GM18502 (cell line): ENCODE data around the gene AOPEP.

Source experiments
- ATAC-seq: cut with Tn5 transposase; IDR thresholded peaks from one replicate; pipeline ENCODE4 v1.9.1; 2021; ENCODE audit warnings: mild to moderate bottlenecking; ENCODE audit not compliant: unreplicated experiment, poor library complexity

The AOPEP gene

DNA sequence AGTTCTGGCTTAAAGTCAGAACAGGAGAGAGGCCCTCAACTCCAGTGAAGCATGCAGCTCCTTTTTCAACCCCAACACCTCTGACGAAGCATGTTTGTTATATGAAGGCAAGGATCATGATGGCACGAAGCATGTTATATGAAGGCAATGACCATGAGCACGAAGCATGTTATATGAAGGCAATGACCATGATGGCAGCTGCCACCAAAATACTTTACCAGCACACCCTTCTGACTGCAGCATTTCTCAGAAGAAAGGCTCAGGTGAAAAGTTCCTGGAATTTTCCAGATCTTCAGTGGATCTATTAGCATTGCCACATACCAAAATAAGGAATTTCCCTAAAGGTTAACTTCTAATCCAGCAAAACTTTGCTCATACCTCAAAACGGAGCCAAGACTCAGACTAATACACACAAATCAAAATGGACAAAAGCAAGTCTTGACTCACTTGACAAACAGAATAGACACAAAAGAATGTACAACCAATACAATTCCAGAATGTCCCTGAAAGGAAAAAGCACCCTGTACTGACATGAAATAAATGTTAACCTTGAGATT lies 373.6 kb downstream of the AOPEP start:
- no peak for ATAC-seq

DNA sequence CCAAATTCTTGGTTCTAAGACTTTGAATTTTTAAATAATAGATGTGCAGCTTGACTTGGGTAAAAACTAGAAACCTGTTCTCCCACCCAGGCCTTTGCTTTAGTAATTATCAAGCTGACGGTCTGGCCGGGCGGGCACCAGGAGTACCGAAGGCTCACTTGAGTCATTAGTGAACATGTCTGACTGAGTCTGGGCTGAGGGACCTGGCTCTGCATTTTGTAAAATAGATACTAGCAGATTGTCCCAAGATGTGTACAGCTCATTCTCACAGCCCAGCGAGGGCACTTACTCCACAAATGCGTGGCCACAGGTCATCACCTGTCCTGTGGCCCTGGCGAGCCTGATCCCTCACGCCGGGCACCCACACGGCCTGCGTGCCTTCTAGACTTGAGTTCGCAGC lies 374.8 kb downstream of the AOPEP start:
- no peak for ATAC-seq

DNA sequence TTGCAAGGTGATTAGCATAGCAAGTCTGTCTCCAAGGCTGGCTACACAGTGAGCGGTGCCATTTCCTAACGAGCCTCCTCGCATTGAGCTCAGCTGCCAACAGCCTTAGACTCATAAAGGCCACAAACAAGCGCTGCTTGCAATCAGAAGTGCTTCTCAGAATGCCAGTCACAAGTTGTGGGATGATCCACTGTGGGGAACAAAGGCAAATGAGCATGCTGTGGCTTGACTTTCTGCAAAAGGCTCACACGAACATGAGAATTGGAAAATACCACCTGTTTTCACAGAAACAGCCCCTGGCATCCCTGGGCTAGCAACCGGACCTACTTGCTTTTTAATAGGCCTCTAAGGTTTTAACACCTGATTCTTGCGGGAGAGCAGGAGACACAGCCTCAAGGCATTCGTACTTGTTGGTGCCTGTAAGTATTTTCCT lies 375.5 kb downstream of the AOPEP start:
- ATAC-seq = no peak

DNA sequence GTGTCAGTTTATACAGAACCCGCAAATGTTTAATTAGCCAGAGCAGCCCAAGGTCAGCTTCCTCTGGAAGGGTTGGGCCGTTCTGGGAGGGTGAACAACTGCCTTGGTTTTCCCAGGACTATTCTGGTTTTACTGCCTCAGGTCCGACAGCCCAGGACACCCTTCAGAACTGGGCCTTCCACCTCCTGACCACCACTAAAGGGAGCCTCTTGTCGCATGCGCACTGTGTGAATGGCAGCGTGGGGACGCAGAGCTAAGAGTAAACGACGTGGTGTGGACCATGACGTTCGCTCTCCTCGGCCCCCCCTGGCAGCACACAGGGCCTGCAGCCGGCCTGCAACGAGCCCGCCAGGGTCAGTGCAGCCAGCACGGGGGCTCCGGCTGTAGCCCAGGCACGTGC lies 376.1 kb downstream of the AOPEP start:
- no peak for ATAC-seq

DNA sequence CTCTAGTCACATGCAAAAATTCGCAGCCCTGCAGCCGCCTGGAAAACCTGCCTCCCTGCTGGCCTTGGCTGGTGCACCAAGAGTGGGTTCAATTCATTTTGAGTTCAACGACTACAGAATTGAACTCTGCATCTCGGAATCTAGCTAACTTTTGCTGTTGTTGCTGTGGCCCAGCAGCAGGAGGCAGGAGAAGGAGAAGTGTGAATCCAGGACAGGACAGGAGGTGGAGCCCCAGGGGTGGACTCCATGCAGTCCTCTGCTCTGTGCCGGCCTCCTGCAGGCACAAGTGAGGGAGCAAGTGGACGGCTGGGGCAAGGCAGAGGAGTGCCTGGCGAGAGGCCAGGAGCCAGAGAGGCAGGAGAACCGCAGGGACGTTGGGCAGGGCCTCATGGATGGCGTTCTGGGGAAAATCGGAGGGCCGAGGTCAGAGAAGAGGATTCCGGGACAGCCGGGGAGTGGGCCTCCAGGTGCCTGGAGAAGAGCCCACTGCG lies 376.8 kb downstream of the AOPEP start:
- ATAC-seq = no peak

DNA sequence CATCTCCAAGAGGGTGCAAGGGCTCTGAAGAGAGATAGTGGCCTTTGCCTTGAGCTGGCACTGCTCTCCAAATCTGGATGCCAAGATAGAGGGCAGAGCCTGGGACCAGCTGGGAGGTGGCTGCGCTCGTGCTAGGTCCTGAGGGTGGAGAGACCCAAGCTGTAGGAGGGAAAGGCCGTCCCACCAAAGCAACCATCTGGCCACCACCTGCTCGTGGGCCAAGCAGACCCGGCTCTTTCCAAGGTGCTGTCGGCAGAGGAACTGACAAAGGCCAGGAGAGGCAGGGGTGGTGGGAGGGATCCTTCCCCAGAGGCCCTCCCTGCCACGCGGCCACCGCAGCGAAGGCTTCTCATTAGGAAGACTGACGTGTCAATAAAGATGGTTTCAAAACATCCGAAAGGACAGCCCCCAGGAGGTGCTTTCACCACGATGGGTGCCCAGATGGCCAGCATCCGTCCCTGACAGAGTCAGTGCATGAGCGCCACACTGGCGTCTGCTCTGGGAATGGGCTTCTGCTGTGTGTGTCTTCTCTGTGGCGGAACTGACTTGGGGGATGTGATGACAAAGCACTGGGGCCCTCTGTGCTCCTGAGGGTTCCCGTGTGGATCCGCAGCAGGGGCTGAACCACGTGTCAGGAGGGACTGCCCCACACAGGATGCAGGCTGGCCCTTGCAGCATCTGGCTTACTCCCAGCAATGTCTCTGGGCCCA lies 377.5 kb downstream of the AOPEP start:
- no peak for ATAC-seq

DNA sequence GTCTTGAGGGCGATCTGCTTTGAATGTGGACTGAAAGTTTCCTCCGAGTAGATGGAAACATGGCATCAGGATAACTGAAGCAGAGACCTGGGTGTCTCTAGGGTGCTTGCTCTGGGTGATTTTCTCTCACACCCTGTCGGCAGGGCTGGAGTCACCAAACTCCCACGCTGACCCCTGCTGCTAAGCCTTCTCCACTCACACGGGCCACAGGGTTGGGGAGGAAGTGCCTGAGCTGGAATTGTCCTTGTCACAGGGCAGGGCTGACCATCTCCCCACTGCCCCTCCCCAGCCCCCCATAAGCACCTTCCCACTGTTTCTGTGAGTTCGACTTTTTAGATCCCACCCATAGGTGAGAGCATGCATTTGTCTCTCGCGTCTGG lies 378.1 kb downstream of the AOPEP start:
- no peak for ATAC-seq

DNA sequence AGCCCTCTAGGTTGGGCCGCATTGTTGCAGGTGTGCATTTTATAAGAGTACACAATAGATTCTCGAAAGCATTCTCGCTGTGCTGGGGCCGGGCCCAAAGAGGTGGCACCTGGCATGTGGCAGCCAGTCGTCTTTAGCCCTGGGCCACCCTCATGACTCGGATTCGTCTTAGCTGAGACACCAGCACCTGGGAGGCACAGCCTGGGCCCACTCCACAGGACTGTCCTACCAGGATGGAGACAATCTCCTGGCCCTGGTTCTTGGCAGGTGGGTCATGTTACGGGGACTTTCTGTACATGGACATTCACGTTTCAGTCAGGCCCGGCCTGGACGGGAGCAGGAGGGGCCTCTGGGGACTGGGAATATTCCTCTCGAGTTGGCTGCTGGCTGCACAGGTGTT lies 378.5 kb downstream of the AOPEP start:
- no peak for ATAC-seq

DNA sequence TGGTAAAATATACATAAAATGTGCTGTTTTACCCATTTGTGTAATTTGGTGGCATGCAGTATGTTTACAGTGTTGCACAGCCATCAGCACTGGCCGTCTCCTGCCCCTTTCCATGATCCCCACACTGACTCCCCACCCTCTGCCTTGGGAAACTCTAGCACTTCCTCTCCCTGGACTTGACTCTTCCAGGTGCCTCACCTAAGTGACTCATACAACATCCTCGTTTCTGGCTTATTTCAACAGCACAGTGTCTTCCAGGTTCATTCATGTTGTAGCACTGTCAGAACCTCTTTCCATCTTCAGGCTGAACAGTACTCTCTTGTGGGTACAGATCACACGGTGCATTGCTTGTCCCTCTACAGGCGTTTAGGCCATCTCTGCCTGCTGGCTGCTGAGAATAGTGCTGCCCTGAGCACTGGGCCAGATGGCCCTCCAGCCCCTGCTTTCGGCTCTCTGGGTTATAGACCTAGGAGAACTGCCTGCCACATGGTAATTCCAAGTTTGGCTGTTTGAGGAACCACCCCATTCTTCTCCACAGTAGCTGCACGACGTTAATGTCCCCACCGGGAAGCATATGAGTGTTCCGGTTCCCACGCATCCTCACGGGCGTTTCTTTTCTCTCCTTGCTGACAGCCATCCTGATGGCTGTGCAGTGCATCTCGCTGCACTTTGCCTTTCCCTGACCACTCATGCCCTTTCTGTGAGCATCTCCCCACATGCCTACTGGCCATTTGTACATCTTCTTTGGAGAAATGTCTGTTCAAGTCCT lies 379.2 kb downstream of the AOPEP start:
- ATAC-seq = no peak

DNA sequence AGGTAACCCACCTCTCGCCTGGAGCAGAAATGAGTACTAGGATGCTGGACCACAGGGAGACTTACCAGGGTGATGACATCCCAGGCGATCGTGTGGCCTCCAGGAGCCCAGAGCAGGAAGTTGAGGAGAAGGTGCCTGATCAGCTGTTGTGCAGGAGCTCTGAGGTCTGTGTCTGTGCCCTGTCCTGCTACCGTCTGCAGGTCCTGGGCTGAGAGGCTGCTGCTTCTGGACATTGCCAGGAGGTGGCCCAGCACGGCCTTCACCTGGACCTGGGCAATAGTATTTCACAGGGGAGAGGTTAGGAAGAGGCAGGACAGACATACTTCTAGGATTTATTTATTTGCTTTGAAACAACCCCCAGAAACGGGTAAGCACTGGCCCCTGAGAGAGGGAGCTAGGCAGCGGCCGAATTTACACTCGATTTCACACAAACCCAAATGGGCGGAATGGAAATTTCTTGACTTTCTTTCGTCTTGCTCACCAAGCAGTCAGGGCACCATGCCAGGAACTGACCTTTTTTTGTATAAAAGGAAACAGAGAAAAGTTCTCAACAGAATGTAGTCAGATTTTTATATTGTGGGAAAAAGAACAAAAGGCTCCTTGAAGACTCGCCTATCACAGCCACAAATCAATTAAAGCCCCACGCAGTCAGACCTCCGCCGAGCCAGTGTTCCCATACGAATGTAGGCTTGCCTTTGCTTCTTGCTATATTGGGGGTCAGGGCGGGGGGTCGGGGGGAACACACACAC lies 380.7 kb downstream of the AOPEP start:
- no peak for ATAC-seq

DNA sequence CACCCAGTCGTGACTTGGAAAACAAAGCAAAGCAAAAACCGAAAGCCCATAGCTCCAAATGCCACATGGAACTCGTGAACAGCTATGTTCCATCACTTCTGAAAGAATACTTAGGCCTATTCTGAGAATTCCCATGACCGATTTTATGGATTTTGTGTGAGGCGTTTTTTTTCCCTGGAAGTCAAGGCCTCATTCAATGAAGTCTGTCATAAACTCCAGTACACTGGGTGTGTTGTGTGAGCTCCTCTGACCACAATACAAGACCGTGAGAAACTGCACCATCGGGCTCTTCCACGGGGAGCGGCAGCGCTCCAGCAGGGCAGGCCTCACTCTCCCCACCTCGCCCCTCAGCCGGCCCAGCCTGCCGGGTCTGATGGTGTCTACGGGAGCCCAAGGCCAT lies 381.5 kb downstream of the AOPEP start:
- ATAC-seq = no peak

DNA sequence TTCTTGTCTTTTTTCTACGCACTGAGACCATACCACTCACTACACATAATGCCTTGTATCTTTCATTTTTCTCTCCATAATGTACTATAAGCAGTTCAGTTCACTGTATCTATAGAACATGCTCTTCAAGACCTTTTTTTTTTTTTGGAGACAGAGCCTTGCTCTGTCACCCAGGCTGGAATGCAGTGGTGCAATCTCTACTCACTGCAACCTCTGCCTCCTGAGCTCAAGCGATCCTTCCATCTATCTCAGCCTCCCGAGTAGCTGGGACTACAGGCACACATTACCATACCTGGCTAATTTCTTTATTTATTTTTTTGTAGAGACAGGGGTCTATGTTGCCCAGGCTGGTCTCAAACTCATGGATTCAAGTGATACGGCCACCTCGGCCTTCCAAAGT lies 382.3 kb downstream of the AOPEP start:
- ATAC-seq = no peak

DNA sequence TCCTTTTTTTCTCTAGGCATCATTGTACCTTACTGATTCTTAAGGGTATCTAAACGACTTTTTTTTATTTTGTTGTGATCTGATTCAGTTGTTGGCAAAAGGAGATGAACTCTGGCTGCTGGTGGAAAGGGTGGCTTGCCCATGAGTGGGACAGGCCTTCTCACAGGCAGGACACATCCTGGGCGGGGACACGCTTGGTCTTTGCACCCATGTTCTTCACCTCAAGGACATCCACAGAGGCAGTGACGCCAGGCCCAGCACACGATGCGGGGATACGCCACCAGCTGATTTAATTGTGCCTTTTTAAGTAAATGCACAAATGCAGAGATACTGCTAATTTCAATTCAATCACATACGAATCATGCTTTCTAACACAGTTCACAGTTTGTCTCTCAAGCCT lies 383.0 kb downstream of the AOPEP start:
- ATAC-seq = no peak

DNA sequence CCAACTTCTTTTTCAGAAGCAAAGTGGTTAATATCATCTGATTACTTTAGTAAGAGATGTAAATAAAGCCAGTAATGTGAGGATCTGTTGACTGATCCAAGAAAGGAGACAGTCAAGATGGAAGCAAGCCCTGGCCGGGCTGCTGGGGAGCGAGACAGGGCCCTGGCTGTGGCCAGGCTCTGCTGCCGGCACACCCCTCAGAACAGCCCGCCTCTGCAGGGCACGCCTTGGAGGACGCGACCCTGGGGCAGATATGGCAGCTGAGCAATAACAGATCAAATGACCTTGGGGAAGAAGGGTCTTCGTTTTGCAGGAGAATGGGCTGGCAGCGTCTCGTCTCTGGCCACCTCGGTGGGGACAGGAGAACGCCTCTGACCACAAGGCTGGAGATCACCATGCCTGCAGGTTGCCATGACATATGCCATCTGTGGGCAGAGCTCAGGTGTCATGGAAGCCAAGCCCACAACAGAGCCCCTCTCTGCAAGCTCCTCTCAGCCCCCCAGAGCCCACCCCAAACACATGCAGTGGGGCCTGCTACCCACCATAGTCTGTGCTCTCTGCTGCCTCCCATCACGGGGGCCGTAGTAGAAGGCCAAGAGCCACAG lies 384.5 kb downstream of the AOPEP start:
- no peak for ATAC-seq

DNA sequence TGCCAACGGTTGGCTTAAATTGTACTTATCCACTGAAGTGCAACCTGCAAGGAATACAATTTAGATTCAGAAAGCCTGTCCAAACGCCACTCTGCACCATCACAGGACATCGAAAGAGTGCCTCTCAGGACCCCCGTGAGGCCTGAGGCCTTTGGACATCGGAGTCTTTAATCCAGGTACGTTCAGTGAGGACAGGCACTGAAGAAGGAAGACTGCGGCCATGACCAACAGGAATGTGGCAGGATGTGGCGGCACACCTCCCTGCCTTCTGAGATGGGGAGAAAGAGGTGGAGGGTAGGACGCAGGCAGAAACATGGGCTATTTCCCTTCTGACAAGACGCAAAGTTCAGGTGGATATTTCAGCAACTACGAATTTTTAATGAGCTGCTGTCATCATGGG lies 385.2 kb downstream of the AOPEP start:
- no peak for ATAC-seq

DNA sequence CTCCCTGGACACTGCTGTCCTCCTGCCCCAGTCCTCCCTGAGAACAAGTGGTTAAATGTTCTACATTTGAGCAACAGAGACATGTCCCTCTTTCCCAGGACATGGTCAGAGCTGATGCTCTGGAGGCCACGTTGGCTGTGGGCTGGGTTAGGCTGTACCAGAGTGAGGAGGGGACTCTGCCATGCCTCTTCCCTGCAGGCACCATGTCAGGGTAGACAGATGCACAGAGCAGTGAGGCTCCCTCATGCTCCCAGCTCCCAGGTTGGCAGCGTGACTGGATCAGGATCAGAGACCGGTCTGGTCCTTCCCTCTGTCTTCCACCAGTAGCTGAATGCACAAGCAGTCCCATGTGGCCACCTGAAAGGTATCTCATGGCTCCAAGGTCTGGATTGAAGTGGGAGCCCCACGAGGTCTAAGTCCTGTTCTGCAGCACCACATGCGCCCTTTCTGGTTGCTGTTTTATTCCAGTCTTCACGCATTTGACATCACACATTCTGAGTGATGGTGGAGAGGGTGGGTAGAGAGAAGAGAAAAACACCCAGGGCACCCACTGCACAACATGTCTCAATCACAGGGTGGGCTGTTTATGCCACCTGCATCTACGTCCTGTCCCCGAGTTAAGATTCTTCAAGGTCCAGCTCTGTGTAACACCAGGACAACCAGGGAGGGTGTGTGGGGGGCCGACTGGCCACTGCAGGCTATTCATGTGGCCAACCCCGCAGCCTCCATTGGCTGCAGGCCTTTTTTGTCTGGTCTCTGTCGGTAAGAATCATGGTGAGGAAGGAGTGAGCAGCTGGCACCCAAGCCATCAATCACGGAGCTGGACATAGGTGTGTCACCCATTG lies 386.2 kb downstream of the AOPEP start:
- ATAC-seq = no peak

DNA sequence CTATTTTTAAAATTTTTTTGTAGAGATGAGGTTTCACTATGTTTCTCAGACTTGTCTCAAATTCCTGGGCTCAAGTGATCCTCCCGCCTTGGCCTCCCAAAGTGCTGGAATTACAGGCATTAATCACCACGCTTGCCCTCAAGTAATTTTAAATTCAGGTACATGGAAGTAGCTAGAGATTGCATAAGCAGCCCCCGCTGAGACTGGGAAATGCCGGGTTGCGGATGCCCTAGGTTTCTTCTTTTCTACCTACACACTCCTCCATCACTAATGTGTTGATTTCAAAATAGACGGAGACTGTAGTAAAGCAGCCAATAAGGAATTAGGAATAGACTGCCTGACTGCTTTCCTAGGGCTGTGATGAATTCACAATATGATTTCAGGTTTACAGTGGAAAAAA lies 388.6 kb downstream of the AOPEP start:
- ATAC-seq = no peak

DNA sequence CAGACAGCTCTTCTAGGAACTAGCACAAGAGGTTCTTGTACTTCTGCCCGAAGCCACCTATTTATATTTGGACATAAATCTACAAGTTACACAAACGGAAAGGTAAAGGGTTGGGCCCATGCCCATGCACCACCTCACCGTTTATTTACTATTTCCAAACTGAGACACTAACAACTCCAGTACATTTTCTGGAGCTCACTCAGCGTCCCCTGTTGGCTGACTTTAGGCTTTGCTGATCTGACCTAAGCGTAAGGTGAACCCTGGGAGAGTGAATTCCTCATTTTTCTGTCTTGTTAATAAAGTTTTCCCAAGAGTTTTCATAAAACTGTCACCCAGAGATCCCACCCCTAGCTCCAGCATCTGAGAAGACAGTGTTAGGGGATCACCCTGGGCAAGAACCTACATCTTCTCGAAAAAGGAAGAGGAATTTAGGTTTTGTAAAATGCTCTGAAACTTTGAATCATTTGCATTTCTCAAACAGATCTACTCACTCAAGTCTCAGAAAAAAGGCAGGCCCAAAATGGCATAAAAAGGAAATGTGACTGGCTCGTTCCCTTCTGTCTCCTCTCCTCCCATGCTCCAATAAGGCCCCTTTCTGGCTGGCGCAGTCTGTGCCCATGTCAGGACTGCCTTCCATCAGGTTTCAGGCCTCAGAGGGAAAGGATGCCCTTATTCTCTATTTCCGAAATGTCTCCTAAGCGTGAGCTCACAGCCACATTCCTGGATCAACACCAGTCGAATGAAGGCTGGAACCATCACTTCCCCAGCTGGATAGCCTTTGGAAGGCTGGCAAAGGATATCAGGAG lies 389.7 kb downstream of the AOPEP start:
- no peak for ATAC-seq

DNA sequence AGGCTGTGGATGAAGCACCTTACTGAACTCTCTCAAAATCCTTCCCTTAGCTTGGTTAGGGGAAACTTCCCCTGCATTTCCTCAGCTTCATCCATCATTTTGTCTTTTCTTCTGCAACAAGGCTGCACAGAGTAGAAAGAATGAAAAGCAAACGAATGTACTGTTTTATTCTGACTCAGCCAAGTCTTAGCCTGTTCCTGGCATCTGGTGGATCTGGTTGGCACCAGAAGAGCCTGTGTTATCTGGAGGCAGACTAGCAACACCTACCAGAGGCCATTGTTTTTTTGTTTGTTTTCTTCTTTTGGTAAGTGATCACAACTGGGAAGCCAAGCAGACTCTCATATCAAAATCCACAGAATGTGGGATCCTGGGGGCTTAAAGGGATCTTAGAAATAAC lies 390.3 kb downstream of the AOPEP start:
- ATAC-seq = no peak
